GM13976 (cell line): ENCODE data around the gene PEX7.

Experiments
- DNase-seq: peaks from one replicate; pipeline ENCODE4 v3.0.0; 2012; ENCODE audit warnings: low spot score
- in situ Hi-C: fragments of 300-500 bp; cut with MboI; formaldehyde crosslinking; loops from one replicate; pipeline ENCODE4 v1.12.0; 2022; ENCODE audit warnings: low sequenced_read_pairs, mixed read lengths, inconsistent platforms; ENCODE audit not compliant: unreplicated experiment
- TF ChIP-seq, protein P1 (sequence below): IDR thresholded peaks from 2 replicates; pipeline ENCODE4 v1.5.1; 2012; ENCODE audit warnings: borderline replicate concordance, mild to moderate bottlenecking; ENCODE audit not compliant: insufficient read depth; ENCODE audit errors: extremely low read depth, missing control alignments, control extremely low read depth

The PEX7 gene

DNA sequence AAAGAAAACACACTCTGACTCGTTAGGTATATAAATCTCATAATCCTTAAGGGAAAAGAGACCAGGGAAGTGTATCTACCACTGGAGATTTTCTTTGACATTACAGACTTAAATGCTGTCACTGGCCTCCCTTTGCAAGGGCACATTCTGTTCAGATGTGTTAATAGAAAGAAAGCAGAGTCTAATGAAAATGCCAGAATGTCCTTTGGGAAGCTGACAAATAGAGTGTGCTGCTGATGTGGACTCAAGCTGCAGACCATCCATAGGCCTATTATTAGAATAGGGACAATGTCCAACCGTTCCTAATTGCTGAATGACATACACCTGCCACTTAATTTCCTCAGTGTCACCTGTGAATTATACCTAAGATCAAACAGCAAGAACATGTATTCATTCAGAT lies 140.9 kb downstream of the PEX7 start:
- TF ChIP-seq, protein P1, sequence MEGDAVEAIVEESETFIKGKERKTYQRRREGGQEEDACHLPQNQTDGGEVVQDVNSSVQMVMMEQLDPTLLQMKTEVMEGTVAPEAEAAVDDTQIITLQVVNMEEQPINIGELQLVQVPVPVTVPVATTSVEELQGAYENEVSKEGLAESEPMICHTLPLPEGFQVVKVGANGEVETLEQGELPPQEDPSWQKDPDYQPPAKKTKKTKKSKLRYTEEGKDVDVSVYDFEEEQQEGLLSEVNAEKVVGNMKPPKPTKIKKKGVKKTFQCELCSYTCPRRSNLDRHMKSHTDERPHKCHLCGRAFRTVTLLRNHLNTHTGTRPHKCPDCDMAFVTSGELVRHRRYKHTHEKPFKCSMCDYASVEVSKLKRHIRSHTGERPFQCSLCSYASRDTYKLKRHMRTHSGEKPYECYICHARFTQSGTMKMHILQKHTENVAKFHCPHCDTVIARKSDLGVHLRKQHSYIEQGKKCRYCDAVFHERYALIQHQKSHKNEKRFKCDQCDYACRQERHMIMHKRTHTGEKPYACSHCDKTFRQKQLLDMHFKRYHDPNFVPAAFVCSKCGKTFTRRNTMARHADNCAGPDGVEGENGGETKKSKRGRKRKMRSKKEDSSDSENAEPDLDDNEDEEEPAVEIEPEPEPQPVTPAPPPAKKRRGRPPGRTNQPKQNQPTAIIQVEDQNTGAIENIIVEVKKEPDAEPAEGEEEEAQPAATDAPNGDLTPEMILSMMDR: no peak
- in situ Hi-C loops: no loop called here
- no peak for DNase-seq
